Right forelimb (tissue), 1 donor: Measurements from ENCODE around the gene SSUH2.
"Not testable (repeated sequence)": the region's sequence is repeated elsewhere in the genome, so short reads cannot be mapped to it uniquely, and the experiment has no call there.

Experiments used
- DNase-seq: peaks from one replicate; pipeline ENCODE4 v3.0.0-alpha.2; 2018

The SSUH2 gene, protein sequence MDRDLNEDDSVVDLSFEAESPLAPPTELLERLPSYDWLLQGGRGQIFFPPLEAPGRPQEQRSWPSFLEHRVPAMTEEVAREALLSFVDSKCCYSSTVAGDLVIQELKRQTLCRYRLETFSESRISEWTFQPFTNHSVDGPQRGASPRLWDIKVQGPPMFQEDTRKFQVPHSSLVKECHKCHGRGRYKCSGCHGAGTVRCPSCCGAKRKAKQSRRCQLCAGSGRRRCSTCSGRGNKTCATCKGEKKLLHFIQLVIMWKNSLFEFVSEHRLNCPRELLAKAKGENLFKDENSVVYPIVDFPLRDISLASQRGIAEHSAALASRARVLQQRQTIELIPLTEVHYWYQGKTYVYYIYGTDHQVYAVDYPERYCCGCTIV

GRCh38 chr3:8644748-8645390 is at the start of gene SSUH2:
Gene SSUH2 (minus strand): TSS chr3:8644798. CDS start chr3:8644758, 40 bp downstream.
- DNase-seq = no peak

DNA sequence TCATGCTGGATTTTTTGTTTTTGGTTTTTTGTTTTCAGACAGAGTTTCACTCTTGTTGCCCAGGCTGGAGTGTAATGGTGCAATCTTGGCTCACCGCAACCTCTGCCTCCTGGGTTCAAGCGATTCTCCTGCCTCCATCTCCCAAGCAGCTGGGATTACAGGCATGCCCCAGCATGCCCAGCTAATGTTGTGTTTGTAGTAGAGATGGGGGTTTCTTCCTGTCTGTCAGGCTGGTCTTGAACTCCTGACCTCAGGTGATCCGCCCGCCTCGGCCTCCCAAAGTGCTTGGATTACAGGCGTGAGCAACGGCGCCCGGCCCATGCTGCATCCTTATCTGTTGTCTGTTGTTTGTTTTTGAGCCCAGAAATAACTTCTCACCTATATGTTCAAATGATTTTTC is 46.7 kb upstream of the SSUH2 start:
- not testable (repeated sequence) for DNase-seq

GRCh38 chr3:8684992-8685391 is 40.4 kb upstream of the SSUH2 start:
- DNase-seq = not testable (repeated sequence)

GRCh38 chr3:8682850-8683574 is 38.4 kb upstream of the SSUH2 start:
- not testable (repeated sequence) for DNase-seq

- not testable (repeated sequence) for DNase-seq
Observed at GRCh38 chr3:8681881-8682538, 37.4 kb upstream of the SSUH2 start.

DNA sequence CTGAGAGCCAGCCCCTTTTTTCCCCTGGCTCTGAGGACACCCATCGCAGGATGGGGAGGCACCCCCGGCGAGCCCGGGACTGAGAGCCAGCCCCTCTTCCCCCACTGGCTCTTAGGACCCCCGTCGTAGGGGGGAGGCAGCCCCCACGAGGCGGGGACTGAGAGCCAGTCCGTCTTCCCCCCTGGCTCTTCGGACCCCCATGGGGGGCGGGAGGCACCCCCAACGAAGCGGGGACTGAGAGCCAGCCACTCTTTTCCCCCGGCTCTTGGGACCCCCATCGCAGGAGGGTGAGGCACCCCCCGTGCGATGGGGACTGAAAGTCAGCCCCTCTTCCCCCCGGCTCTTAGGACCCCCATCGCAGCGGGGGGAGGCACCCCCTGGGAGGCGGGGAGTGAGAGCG is 36.8 kb upstream of the SSUH2 start:
- DNase-seq = no peak

GRCh38 chr3:8679817-8680553 is 35.4 kb upstream of the SSUH2 start:
- not testable (repeated sequence) for DNase-seq

- DNase-seq = no peak
Observed at GRCh38 chr3:8678751-8679150, 34.2 kb upstream of the SSUH2 start.

- DNase-seq = not testable (repeated sequence)
Observed at GRCh38 chr3:8677258-8677657, 32.7 kb upstream of the SSUH2 start.

- not testable (repeated sequence) for DNase-seq
Observed at GRCh38 chr3:8675591-8675990, 31.0 kb upstream of the SSUH2 start.

- no peak for DNase-seq
Observed at GRCh38 chr3:8673083-8673737, 28.6 kb upstream of the SSUH2 start.

- no peak for DNase-seq
Observed at GRCh38 chr3:8669019-8669418, 24.4 kb upstream of the SSUH2 start.

- no peak for DNase-seq
Observed at GRCh38 chr3:8668216-8668615, 23.6 kb upstream of the SSUH2 start.

GRCh38 chr3:8667463-8668091 is 23.0 kb upstream of the SSUH2 start:
- no peak for DNase-seq

DNA sequence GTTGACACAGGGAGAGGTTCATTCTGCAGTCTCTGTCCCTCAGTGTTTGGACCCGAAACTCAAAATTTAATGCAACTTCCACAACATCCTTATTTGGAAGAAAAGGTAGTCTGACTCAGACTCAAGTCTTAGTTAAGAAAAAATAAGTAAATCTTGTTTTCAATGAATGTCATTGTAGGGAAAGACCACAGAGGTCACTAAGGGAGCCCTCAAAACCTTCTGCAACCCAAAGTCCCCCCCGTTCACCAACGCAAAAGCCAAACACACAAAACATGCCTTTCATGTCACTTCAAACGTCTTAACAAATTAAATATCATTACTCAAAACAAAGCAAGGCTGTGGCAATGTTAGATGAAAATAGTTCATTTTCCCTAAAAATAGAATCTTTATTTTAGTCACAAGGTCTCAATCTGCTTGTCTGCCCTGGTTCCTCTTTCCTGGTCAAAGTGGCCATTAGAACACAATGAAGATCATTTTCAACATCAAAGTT is 20.9 kb upstream of the SSUH2 start:
- no peak for DNase-seq

- DNase-seq = peak; percentile 69
Observed at GRCh38 chr3:8663177-8664061, 18.8 kb upstream of the SSUH2 start.

DNA sequence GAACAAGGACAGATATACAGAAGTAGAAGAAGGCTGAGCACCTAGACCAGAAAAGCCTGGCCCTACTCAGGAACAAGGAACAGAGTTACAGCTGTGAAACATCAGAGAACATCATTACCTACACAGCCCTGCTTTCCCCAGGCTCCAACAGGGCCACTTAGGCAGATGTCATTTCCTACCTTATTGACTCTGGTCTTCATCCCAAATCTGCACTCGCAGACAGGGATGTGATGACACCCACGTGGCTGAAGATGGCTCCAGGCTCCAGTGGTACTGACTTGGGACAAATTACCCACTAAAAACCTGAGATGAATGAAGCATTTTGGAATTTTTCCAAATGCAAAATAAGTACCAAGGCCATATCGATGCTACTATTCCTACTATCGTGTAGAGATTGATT is 18.0 kb upstream of the SSUH2 start:
- no peak for DNase-seq

GRCh38 chr3:8660175-8661118 is 15.8 kb upstream of the SSUH2 start:
- no peak for DNase-seq

DNA sequence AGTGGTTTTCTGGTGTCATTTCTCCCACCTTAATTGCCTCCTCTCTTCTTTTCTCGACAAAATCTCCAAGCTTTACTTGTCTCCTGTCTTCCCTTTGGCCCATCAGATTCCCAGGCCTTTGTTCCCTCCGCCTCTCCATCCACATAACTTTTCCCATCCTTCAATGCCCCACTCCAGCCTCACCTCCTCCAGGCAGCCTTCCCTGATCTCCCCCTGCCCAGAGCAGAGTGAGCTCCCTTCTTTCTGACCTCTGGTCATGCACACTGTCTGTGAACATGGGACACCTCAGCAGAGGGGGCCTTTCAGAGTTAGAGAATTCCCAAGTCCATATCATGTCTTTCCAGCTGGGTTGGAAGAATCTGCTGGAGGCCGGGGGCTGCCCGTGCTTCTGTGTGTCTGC is 14.6 kb upstream of the SSUH2 start:
- peak; percentile 30 for DNase-seq
